GM19193 (cell line): Measurements from ENCODE around the gene MRGPRG.

Experiments
- POLR2A ChIP-seq: IDR thresholded peaks from 4 replicates; pipeline ENCODE4 v1.6.1; 2011; ENCODE audit not compliant: insufficient read depth, insufficient read length; ENCODE audit errors: extremely low read depth

Gene MRGPRG

GRCh38 chr11:3180869-3181268, 37.7 kb downstream of the MRGPRG start:
- TF ChIP-seq POLR2A, result no peak

GRCh38 chr11:3178349-3178748, 40.3 kb downstream of the MRGPRG start:
- TF ChIP-seq POLR2A, result no peak

- TF ChIP-seq POLR2A, result no peak
Observed at GRCh38 chr11:3177931-3178330, 40.7 kb downstream of the MRGPRG start.

- no peak for TF ChIP-seq POLR2A
Observed at GRCh38 chr11:3176487-3176886, 42.1 kb downstream of the MRGPRG start.

GRCh38 chr11:3175194-3175593, 43.4 kb downstream of the MRGPRG start:
- no peak for TF ChIP-seq POLR2A

- no peak for TF ChIP-seq POLR2A
Observed at GRCh38 chr11:3174387-3174786, 44.2 kb downstream of the MRGPRG start.

- TF ChIP-seq POLR2A, result no peak
Observed at GRCh38 chr11:3173795-3174194, 44.8 kb downstream of the MRGPRG start.

- TF ChIP-seq POLR2A, result no peak
Observed at GRCh38 chr11:3171931-3172560, 46.6 kb downstream of the MRGPRG start.

- no peak for TF ChIP-seq POLR2A
Observed at GRCh38 chr11:3170756-3171650, 47.6 kb downstream of the MRGPRG start.

- no peak for TF ChIP-seq POLR2A
Observed at GRCh38 chr11:3170044-3170755, 48.4 kb downstream of the MRGPRG start.

- no peak for TF ChIP-seq POLR2A
Observed at GRCh38 chr11:3169255-3170043, 49.2 kb downstream of the MRGPRG start.
